Psoas muscle (tissue), 8 donors: ENCODE data around the gene MSMB. TPM values are rescaled to one million over a fixed set of nuclear protein-coding genes. Genes with fewer than 3 reads are reported as not detected.

Experiments used
- ATAC-seq, 4 donors: fragments of 200-7000 bp; cut with Tn5 transposase; one replicate each; pipeline ENCODE4 v1.9.1; 2020; ENCODE audit warnings: moderate library complexity in 3 of 4, mild to moderate bottlenecking in 2 of 4
- DNase-seq, 2 donors: peaks; one replicate each; pipeline ENCODE4 v3.0.0-alpha.2; 2020
- H3K27ac ChIP-seq: fragments of 200-600 bp; one replicate; pipeline ENCODE4 v1.8.0; 2022
- H3K27me3 ChIP-seq, 3 donors: fragments of 200-600 bp in 1 of 3; one replicate each; pipeline versions ENCODE4 v1.6.1 to v1.8.0; 2013 to 2022; ENCODE audit warnings: low read length in 2 of 3, mild to moderate bottlenecking in 2 of 3, moderate library complexity in 1 of 3; ENCODE audit not compliant: insufficient read depth in 3 of 3
- H3K36me3 ChIP-seq, 2 donors: fragments of 200-600 bp in 1 of 2; one replicate each; pipeline versions ENCODE4 v1.6.1 to v1.8.0; 2013 to 2022; ENCODE audit warnings: low read depth in 1 of 2, mild to moderate bottlenecking in 1 of 2, moderate library complexity in 1 of 2; ENCODE audit not compliant: insufficient read depth in 1 of 2
- H3K4me1 ChIP-seq: fragments of 200-600 bp; one replicate; pipeline ENCODE4 v1.8.0; 2022
- H3K4me3 ChIP-seq: fragments of 200-600 bp; one replicate; pipeline ENCODE4 v1.8.0; 2022; ENCODE audit warnings: mild to moderate bottlenecking
- H3K9me3 ChIP-seq: fragments of 200-600 bp; one replicate; pipeline ENCODE4 v1.8.0; 2022
- CTCF ChIP-seq: fragments of 200-600 bp; IDR thresholded peaks from one replicate; pipeline ENCODE4 v1.8.0; 2022; ENCODE audit warnings: antibody characterized with exemption
- WGBS, 3 donors: extraction: QIAGEN DNeasy Blood & Tissue Kit; methylation state at CpG; one replicate each; pipeline versions ENCODE4 v1.1.6 to v1.1.7; 2013; 5-methylcytosine and 5-hydroxymethylcytosine counted together
- intact Hi-C, 2 donors: fragments of 100-400 bp; cut with DNase I; formaldehyde crosslinking; loops; one replicate each; pipeline versions ENCODE4 v1.11.0 to v1.14.2; 2022
- polyA plus RNA-seq, 3 donors: library from polyadenylated mRNA; stranded (reverse); fragments of 200-250 nt; gene quantifications; one replicate each; pipeline ENCODE4 v1.2.3, GENCODE V29; 2013
- total RNA-seq, 4 donors: library from RNA; stranded (reverse); fragmentation: NEBNext Ultra II Directional in 2 of 4; extraction: Animal tissue kit (Norgen Biotek cat#: 25700) in 2 of 4; gene quantifications; one replicate each; pipeline versions ENCODE4 v1.2.1 to v1.2.4, GENCODE V29; 2021 to 2023
- donor health status: healthy with polysubstance abuse.
- donor health status: DM: no; HTN: no; CAD: no; lungs with moderate emphysema.
- donor health status: Bipolar disorder and iron deficiency.
- donor health status: healthy.
- donor health status: DM: yes; HTN: yes; CAD: no.
- donor health status: DM: no; HTN: no; CAD: no.
- donor health status: DM: no; HTN: no; CAD: no.
- donor health status: DM: yes; HTN: yes; CAD: no.

The MSMB gene
- total and polyA plus RNA-seq, 7 donors: not detected

GRCh38 chr10:46037107-46037825 is 8.8 kb downstream of the MSMB start:
- Histone ChIP-seq H3K9me3 (no peaks in the 10 kb centered on the region), H3K4me3 (no peak overlapping the region), H3K36me3 (no peaks in the 10 kb centered on the region), H3K27ac (no peak overlapping the region), H3K27me3 (peaks cover 0 to 7% (median 0%) of the 10 kb centered on the region in 3 donors), H3K4me1 (no peaks in the 10 kb centered on the region)
- no peak for DNase-seq
- intact Hi-C loops: no loop called here
- WGBS, 3 donors: 78 to 82% (median 79%) methylated on average over 8 of the region's 8 CpGs
- no peak for TF ChIP-seq CTCF
- ATAC-seq: no peak

- Histone ChIP-seq H3K27ac (no peak overlapping the region), H3K4me1 (no peaks in the 10 kb centered on the region), H3K9me3 (no peaks in the 10 kb centered on the region), H3K27me3 (peaks cover 0 to 5% (median 0%) of the 10 kb centered on the region in 3 donors), H3K4me3 (no peak overlapping the region), H3K36me3 (no peaks in the 10 kb centered on the region)
- TF ChIP-seq CTCF: no peak
- 58 to 62% (median 60%) methylated on average over 8 of the region's 8 CpGs for WGBS, 3 donors
- intact Hi-C loops: no loop called here
- no peak for DNase-seq
- ATAC-seq: no peak
These were observed 9.9 kb downstream of the MSMB start for GRCh38 chr10:46035923-46036849.

- H3K36me3 ChIP-seq: no peaks in the 10 kb centered on the region
- H3K27ac ChIP-seq: no peak overlapping the region
- ATAC-seq: no peak
- H3K9me3 ChIP-seq: no peaks in the 10 kb centered on the region
- no peak for DNase-seq
- no peak overlapping the region for H3K4me3 ChIP-seq
- TF ChIP-seq CTCF: no peak
- intact Hi-C loops: no loop called here
- no peaks in the 10 kb centered on the region for H3K27me3 ChIP-seq
- H3K4me1 ChIP-seq: peaks cover 9% of the 10 kb centered on the region
These were observed 12.5 kb downstream of the MSMB start for GRCh38 chr10:46033602-46034011.

- no peak for TF ChIP-seq CTCF
- 81 to 87% (median 85%) methylated on average over 6 of the region's 6 CpGs for WGBS, 3 donors
- H3K9me3 ChIP-seq: no peaks in the 10 kb centered on the region
- intact Hi-C loops: no loop called here
- DNase-seq: no peak
- H3K4me1 ChIP-seq: peaks cover 26% of the 10 kb centered on the region
- H3K27me3 ChIP-seq: no peaks in the 10 kb centered on the region
- H3K4me3 ChIP-seq: no peak overlapping the region
- no peak for ATAC-seq
- H3K36me3 ChIP-seq: no peaks in the 10 kb centered on the region
- H3K27ac ChIP-seq: no peak overlapping the region
These were observed 14.2 kb downstream of the MSMB start for GRCh38 chr10:46031648-46032532.
